Osteoblast (primary cell): ENCODE measurements around the gene ARHGEF17. TPM values are rescaled to one million over a fixed set of nuclear protein-coding genes. Genes with fewer than 3 reads are reported as not detected.

ENCODE experiments used
- DNase-seq: peaks from one replicate; pipeline ENCODE4 v3.0.0; 2011; ENCODE audit warnings: low spot score, mixed read lengths; ENCODE audit not compliant: insufficient read length; ENCODE audit errors: missing footprints
- H2AFZ ChIP-seq: 2 replicates; pipeline ENCODE4 v1.6.0; 2011; ENCODE audit warnings: mild to moderate bottlenecking, low read length
- H3K27ac ChIP-seq: 2 replicates; pipeline ENCODE4 v1.5.1; 2011; ENCODE audit warnings: mild to moderate bottlenecking, low read depth, low read length, moderate library complexity
- H3K27me3 ChIP-seq: 2 replicates; pipeline ENCODE4 v1.6.0; 2012; ENCODE audit warnings: mild to moderate bottlenecking, control low read depth, inconsistent platforms, low read length, moderate library complexity; ENCODE audit not compliant: insufficient read depth
- H3K36me3 ChIP-seq: 2 replicates; pipeline ENCODE4 v1.5.1; 2011; ENCODE audit warnings: mild to moderate bottlenecking, low read length, control low read depth, moderate library complexity; ENCODE audit not compliant: insufficient read depth
- H3K4me1 ChIP-seq: 2 replicates; pipeline ENCODE4 v1.5.1; 2011; ENCODE audit warnings: mild to moderate bottlenecking, low read length, control low read depth, moderate library complexity; ENCODE audit not compliant: insufficient read depth
- H3K4me2 ChIP-seq: 2 replicates; pipeline ENCODE4 v1.6.0; 2011; ENCODE audit warnings: mild to moderate bottlenecking, low read length; ENCODE audit not compliant: insufficient read depth
- H3K4me3 ChIP-seq: fragments of 200-600 bp; sonication (generic); 3 replicates; pipeline ENCODE4 v1.5.1; 2012; ENCODE audit warnings: mild to moderate bottlenecking, low read length, inconsistent platforms; ENCODE audit not compliant: insufficient read depth
- H3K79me2 ChIP-seq: 2 replicates; pipeline ENCODE4 v1.6.0; 2012; ENCODE audit warnings: mild to moderate bottlenecking, low read length, control low read depth, inconsistent platforms; ENCODE audit not compliant: insufficient read depth
- H3K9me3 ChIP-seq: 2 replicates; pipeline ENCODE4 v1.5.1; 2011; ENCODE audit warnings: low read depth, low read length, control low read depth
- H4K20me1 ChIP-seq: 2 replicates; pipeline ENCODE4 v1.6.0; 2012; ENCODE audit warnings: mild to moderate bottlenecking, low read length, control low read depth; ENCODE audit not compliant: insufficient read depth
- CTCF ChIP-seq: IDR thresholded peaks from 2 replicates; pipeline ENCODE4 v1.5.1; 2011; ENCODE audit warnings: mild to moderate bottlenecking, low read depth, low read length, moderate library complexity; ENCODE audit errors: extremely low read depth
- total RNA-seq: library from RNA; depleted of rRNA; stranded (reverse); fragments of >200 nt; gene quantifications from 2 replicates; pipeline ENCODE4 v1.2.3, GENCODE V29; 2012

Gene ARHGEF17
- total RNA-seq, 1 donor = 67.0 TPM

GRCh38 chr11:73406131-73406530, 98.1 kb downstream of the ARHGEF17 start:
- Histone ChIP-seq H2AFZ (no peak overlapping the region), H3K79me2 (no peaks in the 10 kb centered on the region), H3K36me3 (peaks cover 33% of the 10 kb centered on the region), H4K20me1 (no peaks in the 10 kb centered on the region), H3K27ac (no peak overlapping the region), H3K27me3 (no peaks in the 10 kb centered on the region), H3K4me3 (no peak overlapping the region), H3K4me2 (no peak overlapping the region), H3K9me3 (no peaks in the 10 kb centered on the region), H3K4me1 (peaks cover 16% of the 10 kb centered on the region)
- DNase-seq = peak; percentile 47
- no peak for TF ChIP-seq CTCF

DNA sequence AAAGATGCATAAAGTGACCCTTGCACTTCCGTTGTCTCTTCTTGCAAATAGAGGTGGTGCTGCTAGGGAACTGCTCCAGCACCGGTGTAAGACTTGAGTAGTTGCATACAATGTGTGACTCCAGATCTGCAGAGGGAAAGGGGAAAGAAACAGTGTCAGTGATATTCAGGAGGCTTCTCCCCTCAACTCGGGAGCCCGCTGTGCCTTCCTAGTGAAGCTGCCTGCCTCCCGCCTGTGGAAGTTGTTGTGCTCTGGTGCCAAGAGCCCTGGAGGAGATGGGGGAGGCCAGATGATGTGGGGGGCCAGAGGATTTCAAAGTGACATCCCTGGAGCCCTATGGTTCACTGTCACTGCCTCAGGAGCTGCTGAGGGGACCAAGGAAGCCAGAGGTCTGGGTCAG, 98.5 kb downstream of the ARHGEF17 start:
- Histone ChIP-seq H2AFZ (no peak overlapping the region), H3K27me3 (no peaks in the 10 kb centered on the region), H3K9me3 (no peaks in the 10 kb centered on the region), H3K27ac (no peak overlapping the region), H4K20me1 (no peaks in the 10 kb centered on the region), H3K79me2 (no peaks in the 10 kb centered on the region), H3K4me2 (no peak overlapping the region), H3K4me3 (no peak overlapping the region), H3K36me3 (peaks cover 33% of the 10 kb centered on the region), H3K4me1 (peaks cover 11% of the 10 kb centered on the region)
- TF ChIP-seq CTCF = no peak
- DNase-seq = no peak

DNA sequence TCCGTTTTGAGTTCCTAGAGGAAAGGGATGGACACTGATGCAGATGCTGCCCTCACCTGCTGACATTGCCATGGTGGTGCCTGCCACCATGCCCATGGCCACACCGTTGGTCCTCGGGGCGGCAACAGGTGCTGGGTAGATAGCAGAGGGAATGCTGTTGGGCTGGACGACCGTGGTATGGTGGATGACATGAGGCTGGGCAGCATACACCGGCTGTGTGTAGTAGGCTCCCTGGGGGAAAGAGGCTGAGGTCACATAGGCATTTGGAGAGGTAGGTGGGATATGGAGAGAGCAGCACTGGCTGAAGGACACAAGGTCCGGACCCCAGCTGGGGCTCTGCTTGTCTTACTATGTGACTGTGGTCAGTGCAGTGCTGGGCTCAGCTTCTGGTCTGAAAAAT, 101.4 kb downstream of the ARHGEF17 start:
- peaks cover 26% of the 10 kb centered on the region for H3K4me1 ChIP-seq
- H3K4me2 ChIP-seq = no peak overlapping the region
- no peak overlapping the region for H3K4me3 ChIP-seq
- no peak for DNase-seq
- H3K27ac ChIP-seq = no peak overlapping the region
- H2AFZ ChIP-seq = no peak overlapping the region
- H3K79me2 ChIP-seq = no peaks in the 10 kb centered on the region
- no peaks in the 10 kb centered on the region for H3K27me3 ChIP-seq
- H3K36me3 ChIP-seq = peaks cover 31% of the 10 kb centered on the region
- TF ChIP-seq CTCF = no peak
- no peaks in the 10 kb centered on the region for H3K9me3 ChIP-seq
- H4K20me1 ChIP-seq = no peaks in the 10 kb centered on the region

DNA sequence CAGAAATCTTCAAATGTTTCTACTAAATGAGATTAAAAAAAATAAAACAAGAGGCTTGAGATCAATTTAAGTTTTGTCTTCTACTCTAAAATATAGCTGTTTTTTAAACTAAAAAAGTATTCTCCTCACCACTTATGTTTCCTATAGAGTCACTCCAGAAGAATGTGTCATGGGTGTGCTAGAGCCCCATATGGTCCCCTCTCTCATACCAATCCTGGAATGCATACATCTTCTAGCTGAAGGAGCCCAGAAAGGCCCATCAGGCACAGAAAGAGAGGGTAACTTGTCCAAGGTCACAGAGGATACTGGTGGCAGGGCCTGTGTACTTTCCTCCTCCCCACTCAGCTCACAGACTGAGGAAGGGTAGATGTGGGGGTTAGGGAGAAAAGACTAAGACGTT, 102.6 kb downstream of the ARHGEF17 start:
- Histone ChIP-seq H3K79me2 (no peaks in the 10 kb centered on the region), H3K9me3 (no peaks in the 10 kb centered on the region), H4K20me1 (no peaks in the 10 kb centered on the region), H3K27me3 (no peaks in the 10 kb centered on the region), H3K4me1 (peaks cover 37% of the 10 kb centered on the region), H3K4me3 (no peak overlapping the region), H2AFZ (no peak overlapping the region), H3K4me2 (no peak overlapping the region), H3K36me3 (peaks cover 22% of the 10 kb centered on the region), H3K27ac (no peak overlapping the region)
- DNase-seq = no peak
- TF ChIP-seq CTCF = no peak
